H1 (cell line): ENCODE results near the gene GUCY2D. TPM values are rescaled to one million over a fixed set of nuclear protein-coding genes. Genes with fewer than 3 reads are reported as not detected.

Experiments
- CTCF ChIA-PET: fragments of 300-600 bp; sonication (Branson Sonifier 250); formaldehyde crosslinking; loops from one replicate; lab custom pipeline; 2021; ENCODE audit not compliant: partially characterized antibody; lab: Charles Lee
- POLR2A ChIA-PET: fragments of 300-600 bp; sonication (Branson Sonifier 250); formaldehyde crosslinking; loops from one replicate; lab custom pipeline; 2021; ENCODE audit warnings: inconsistent platforms; ENCODE audit not compliant: partially characterized antibody; lab: Charles Lee
- DNase-seq, 2 experiments: peaks; one replicate each; pipeline versions ENCODE4 v3.0.0 to v3.0.0-alpha.2; 2010 to 2022; ENCODE audit warnings: low spot score in 2 of 2, low read depth in 1 of 2, mixed read lengths in 1 of 2
- FAIRE-seq: peaks from 2 replicates; lab custom pipeline; 2011; peaks lifted over from hg19 to GRCh38; lab: Jason Lieb, UNC
- H2AFZ ChIP-seq: 2 replicates; pipeline ENCODE4 v1.8.1; 2012; ENCODE audit warnings: low read length, inconsistent platforms
- H2AK5ac ChIP-seq: 2 replicates; pipeline ENCODE4 v1.6.1; 2013; ENCODE audit warnings: low read depth, low read length
- H2BK120ac ChIP-seq: replicated peaks from 2 replicates; pipeline ENCODE3; 2013; ENCODE audit warnings: low read depth, low read length, inconsistent platforms
- H2BK12ac ChIP-seq: 2 replicates; pipeline ENCODE4 v1.6.1; 2013; ENCODE audit warnings: low read depth, low read length
- H2BK15ac ChIP-seq: 2 replicates; pipeline ENCODE4 v1.6.1; 2013; ENCODE audit warnings: low read length
- H2BK20ac ChIP-seq: 2 replicates; pipeline ENCODE4 v1.6.1; 2013; ENCODE audit warnings: low read length
- H2BK5ac ChIP-seq: 2 replicates; pipeline ENCODE4 v1.6.1; 2013; ENCODE audit warnings: low read depth, low read length
- H3K14ac ChIP-seq: 2 replicates; pipeline ENCODE4 v1.6.1; 2013; ENCODE audit warnings: inconsistent platforms; ENCODE audit not compliant: insufficient read length
- H3K18ac ChIP-seq: 2 replicates; pipeline ENCODE4 v1.6.1; 2013; ENCODE audit warnings: low read length; ENCODE audit errors: extremely low read depth
- H3K23ac ChIP-seq: 2 replicates; pipeline ENCODE4 v1.6.1; 2013; ENCODE audit warnings: inconsistent platforms; ENCODE audit not compliant: insufficient read length
- H3K23me2 ChIP-seq: 2 replicates; pipeline ENCODE4 v1.6.1; 2013; ENCODE audit warnings: low read depth, low read length
- H3K27ac ChIP-seq: 2 replicates; pipeline ENCODE4 v1.6.1; 2011; ENCODE audit warnings: low read depth, low read length, inconsistent platforms
- H3K27me3 ChIP-seq, 4 experiments: replicated peaks in 1 of 4; 1 replicate in 1 of 4; 2 replicates in 3 of 4; pipeline versions ENCODE4 v1.6.1 to v1.8.1; 2011 to 2013; ENCODE audit warnings: low read length in 3 of 4, mild to moderate bottlenecking in 3 of 4, inconsistent platforms in 2 of 4, mixed read lengths in 2 of 4, moderate library complexity in 1 of 4; ENCODE audit not compliant: control insufficient read depth in 3 of 4, insufficient read depth in 3 of 4; ENCODE audit errors: extremely low read depth in 1 of 4
- H3K36me3 ChIP-seq, 4 experiments: 2 replicates each; pipeline versions ENCODE4 v1.6.1 to v1.8.1; 2011 to 2013; ENCODE audit warnings: mild to moderate bottlenecking in 4 of 4, low read length in 3 of 4, moderate library complexity in 2 of 4, control low read depth in 1 of 4, inconsistent platforms in 1 of 4; ENCODE audit not compliant: insufficient read depth in 4 of 4, control insufficient read depth in 2 of 4
- H3K4ac ChIP-seq: replicated peaks from 2 replicates; pipeline ENCODE3; 2013; ENCODE audit warnings: low read length, low read depth, mixed read lengths, inconsistent platforms; ENCODE audit not compliant: insufficient read length
- H3K4me1 ChIP-seq, 4 experiments: replicated peaks in 1 of 4; 1 replicate in 1 of 4; 2 replicates in 3 of 4; pipeline versions ENCODE4 v1.6.1 to v1.8.1; 2011 to 2013; ENCODE audit warnings: low read length in 3 of 4, inconsistent platforms in 2 of 4, mixed read lengths in 1 of 4; ENCODE audit not compliant: insufficient read depth in 4 of 4, control insufficient read depth in 3 of 4
- H3K4me2 ChIP-seq, 2 experiments: 2 replicates each; pipeline versions ENCODE4 v1.6.1 to v1.8.1; 2011 to 2013; ENCODE audit warnings: low read depth in 2 of 2, low read length in 2 of 2, control low read depth in 1 of 2, inconsistent platforms in 1 of 2, mild to moderate bottlenecking in 1 of 2; ENCODE audit not compliant: insufficient read depth in 1 of 2
- H3K4me3 ChIP-seq, 4 experiments: fragments of 200-600, 300-600 bp in 1 of 4; sonication (generic), shearing (Covaris generic), sonication (Bioruptor Twin) in 1 of 4; 2 replicates each; pipeline versions ENCODE4 v1.5.1 to v1.8.1; 2011 to 2016; ENCODE audit warnings: low read length in 4 of 4, low read depth in 3 of 4, control low read depth in 2 of 4, inconsistent platforms in 2 of 4, mild to moderate bottlenecking in 2 of 4, mixed read lengths in 1 of 4, moderate library complexity in 1 of 4; ENCODE audit not compliant: insufficient read depth in 2 of 4; ENCODE audit errors: extremely low read depth in 1 of 4
- H3K56ac ChIP-seq: replicated peaks from 2 replicates; pipeline ENCODE3; 2013; ENCODE audit warnings: low read depth, mild to moderate bottlenecking, mixed read lengths, low read length, inconsistent platforms; ENCODE audit not compliant: insufficient read length
- H3K79me1 ChIP-seq: 2 replicates; pipeline ENCODE4 v1.6.1; 2013; ENCODE audit warnings: low read depth, low read length, control low read depth
- H3K79me2 ChIP-seq, 2 experiments: 2 replicates each; pipeline versions ENCODE4 v1.6.1 to v1.8.1; 2012 to 2013; ENCODE audit warnings: low read length in 2 of 2, mild to moderate bottlenecking in 2 of 2, inconsistent platforms in 1 of 2; ENCODE audit not compliant: insufficient read depth in 2 of 2, control insufficient read depth in 1 of 2
- H3K9ac ChIP-seq, 4 experiments: replicated peaks in 1 of 4; 1 replicate in 1 of 4; 2 replicates in 3 of 4; pipeline versions ENCODE4 v1.6.1 to v1.8.1; 2011 to 2013; ENCODE audit warnings: low read depth in 3 of 4, low read length in 3 of 4, control low read depth in 2 of 4, mild to moderate bottlenecking in 2 of 4, moderate library complexity in 2 of 4, inconsistent platforms in 1 of 4; ENCODE audit errors: extremely low read depth in 1 of 4
- H3K9me3 ChIP-seq, 2 experiments: 2 replicates each; pipeline versions ENCODE4 v1.6.1 to v1.8.1; 2012 to 2013; ENCODE audit warnings: mild to moderate bottlenecking in 2 of 2, moderate library complexity in 2 of 2, control low read depth in 1 of 2, inconsistent platforms in 1 of 2, low read depth in 1 of 2, low read length in 1 of 2, mixed read lengths in 1 of 2; ENCODE audit not compliant: insufficient read depth in 2 of 2
- H4K20me1 ChIP-seq, 2 experiments: replicated peaks in 1 of 2; 2 replicates each; pipeline versions ENCODE3 to v1.8.1; 2011 to 2013; ENCODE audit warnings: inconsistent platforms in 2 of 2, low read length in 2 of 2, mild to moderate bottlenecking in 1 of 2; ENCODE audit not compliant: insufficient read depth in 2 of 2, control insufficient read depth in 1 of 2
- H4K5ac ChIP-seq: 2 replicates; pipeline ENCODE4 v1.6.1; 2013; ENCODE audit warnings: low read length, low read depth, mixed read lengths, inconsistent platforms; ENCODE audit not compliant: insufficient read length
- H4K8ac ChIP-seq: 2 replicates; pipeline ENCODE4 v1.8.0; 2013; ENCODE audit warnings: mild to moderate bottlenecking, moderate library complexity, low read length, inconsistent platforms; ENCODE audit not compliant: insufficient read depth; ENCODE audit errors: extremely low read depth
- H4K91ac ChIP-seq: replicated peaks from 2 replicates; pipeline ENCODE3; 2013; ENCODE audit warnings: low read length, mixed read lengths, inconsistent platforms; ENCODE audit not compliant: insufficient read length
- PHF8 ChIP-seq: fragments of 200-600 bp; sonication (generic); conservative IDR thresholded peaks from 2 replicates; pipeline ENCODE4 v1.7.1; 2012; ENCODE audit warnings: low read depth, mild to moderate bottlenecking, inconsistent platforms, low read length, moderate library complexity
- WGBS, 2 experiments: shearing (Covaris generic) in 1 of 2; methylation state at CpG; one replicate each; pipeline versions ENCODE4 v1.1.6 to v1.1.7; 2013 to 2015; ENCODE audit warnings: low lambda C conversion rate in 2 of 2, mixed read lengths in 2 of 2, inconsistent platforms in 1 of 2, low coverage in 1 of 2, missing lambda C conversion rate in 1 of 2; ENCODE audit not compliant: insufficient replicate concordance in 2 of 2, insufficient coverage in 1 of 2, insufficient read length in 1 of 2; ENCODE audit errors: extremely low coverage in 1 of 2, missing lambda C conversion rate in 1 of 2; 5-methylcytosine and 5-hydroxymethylcytosine counted together
- polyA plus RNA-seq, 7 experiments: library from polyadenylated mRNA; depleted of rRNA in 3 of 7; stranded (reverse) in 5 of 7; unstranded in 2 of 7; fragments of >200 nt in 5 of 7; fragments of 200-250 nt in 2 of 7; gene quantifications; 1 replicate in 5 of 7; 2 replicates in 1 of 7; 4 replicates in 1 of 7; pipeline versions ENCODE4 v1.2.1 to v1.2.3, GENCODE V29; 2011 to 2013; ENCODE audit warnings: missing spikeins in 2 of 7, mixed read lengths in 2 of 7
- total RNA-seq: library from RNA; stranded (reverse); fragmentation: NEBNext Ultra II Directional; extraction: Animal tissue kit (Norgen Biotek cat#: 25700); gene quantifications from 2 replicates; pipeline ENCODE4 v1.2.1, GENCODE V29; 2021

The GUCY2D gene
- total and polyA plus RNA-seq, 2 of the 8 experiments (the other 6 are each of a cell fraction or from before 2014, with no cell fraction given) = 0.20 to 0.48 TPM

DNA sequence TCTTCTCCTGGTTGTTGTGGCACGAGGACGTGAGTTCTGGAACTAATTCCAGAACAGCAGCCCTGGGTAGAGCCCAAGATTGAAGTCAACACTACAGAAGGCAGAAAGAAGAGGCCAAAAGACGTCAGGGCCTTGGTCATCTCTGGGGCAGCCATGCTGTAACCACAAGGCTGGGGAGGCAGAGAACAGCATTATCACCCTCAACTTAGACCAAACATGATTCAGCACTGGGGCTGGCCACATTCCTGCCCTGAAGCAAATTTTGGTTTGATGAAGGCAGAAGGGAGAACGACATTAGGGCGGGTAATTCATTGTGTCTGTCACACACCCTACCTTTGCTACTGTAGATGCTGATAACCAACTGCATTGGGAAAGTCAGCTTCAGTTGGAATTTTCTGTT lies 26.7 kb downstream of the GUCY2D start:
- Histone ChIP-seq H3K4me1 (no peaks in the 10 kb centered on the region), H2BK20ac (no peak overlapping the region), H2BK5ac (no peak overlapping the region), H3K23ac (no peak overlapping the region), H3K27me3 (no peaks in the 10 kb centered on the region; a peak in 2 of 7 replicates), H4K91ac (no peak overlapping the region), H3K27ac (no peak overlapping the region), H2BK12ac (no peak overlapping the region), H2BK15ac (no peak overlapping the region), H3K14ac (no peak overlapping the region), H3K9me3 (no peaks in the 10 kb centered on the region), H2AFZ (no peak overlapping the region), H3K9ac (no peak overlapping the region), H3K79me2 (no peaks in the 10 kb centered on the region), H3K23me2 (no peaks in the 10 kb centered on the region), H3K4me3 (no peak overlapping the region), H4K20me1 (no peaks in the 10 kb centered on the region), H4K5ac (no peak overlapping the region), H3K36me3 (no peaks in the 10 kb centered on the region), H4K8ac (no peak overlapping the region), H3K56ac (no peak overlapping the region), H3K79me1 (no peaks in the 10 kb centered on the region), H2BK120ac (no peak overlapping the region), H2AK5ac (no peak overlapping the region), H3K4me2 (no peak overlapping the region), H3K18ac (no peak overlapping the region), H3K4ac (no peak overlapping the region)
- TF ChIP-seq PHF8 = no peak
- FAIRE-seq (no peak), DNase-seq (no peak)
- ChIA-PET POLR2A (no interaction called here), CTCF (interaction anchor here (0.7 to 8.4 kb wide), 5 partner anchors 12 to 116 kb away, joined by 3 to 43 read pairs (median 4); no protein-coding TSS in a partner anchor)
- WGBS, 2 experiments = 84% methylated on average over 5 of the region's 5 CpGs; no CpG with 5 or more reads in 1 of the 2 experiments
